ENCODE data around the gene UBE2O.

- TF ChIP-seq EZH2 (IDR thresholded peaks at IDR 0.05; ENCODE audit: insufficient read depth, poor library complexity, severe bottlenecking) (no peak), EZH2phosphoT487 (IDR thresholded peaks at IDR 0.05; ENCODE audit: insufficient read depth, low read depth) (no peak)
These were observed 55.0 kb downstream of the UBE2O start for GRCh38 chr17:76397687-76398522.
